HepG2 (cell line): Measurements from ENCODE around the gene MTHFSD. TPM values are rescaled to one million over a fixed set of nuclear protein-coding genes. Genes with fewer than 3 reads are reported as not detected.

Source experiments
- HNRNPLL ChIP-seq: fragments of 200-400 bp; formaldehyde crosslinking; IDR thresholded peaks from 2 replicates; pipeline ENCODE4 v1.6.1; 2017; ENCODE audit warnings: mild to moderate bottlenecking, low read depth, low read length; ENCODE audit not compliant: poor library complexity, severe bottlenecking
- HOMEZ ChIP-seq: IDR thresholded peaks from 2 replicates; pipeline ENCODE4 v1.6.1; 2016; ENCODE audit warnings: low read depth
- KLF16 ChIP-seq, 2 experiments: sonication (generic) in 1 of 2; formaldehyde crosslinking in 1 of 2; IDR thresholded peaks; 2 replicates each; pipeline versions ENCODE4 v1.6.1 to v1.8.0; 2016 to 2023; ENCODE audit warnings: missing genetic modification reagents in 2 of 2, missing compliant biosample characterization in 1 of 2
- MXD4 ChIP-seq: IDR thresholded peaks from 2 replicates; pipeline ENCODE4 v1.6.1; 2016; ENCODE audit warnings: mild to moderate bottlenecking, missing biosample characterization, missing genetic modification reagents
- NAIF1 ChIP-seq: sonication (generic); formaldehyde crosslinking; IDR thresholded peaks from 2 replicates; pipeline ENCODE4 v1.5.0; 2020; ENCODE audit warnings: mild to moderate bottlenecking, missing genetic modification reagents, borderline replicate concordance
- POGZ ChIP-seq: sonication (generic); formaldehyde crosslinking; IDR thresholded peaks from 2 replicates; pipeline ENCODE4 v1.4.0; 2020; ENCODE audit warnings: mild to moderate bottlenecking, missing genetic modification reagents
- PTBP1 ChIP-seq: fragments of 200-400 bp; formaldehyde crosslinking; IDR thresholded peaks from 2 replicates; pipeline ENCODE4 v1.6.1; 2018; ENCODE audit warnings: low read length, low read depth; ENCODE audit not compliant: poor library complexity, severe bottlenecking
- RAD51 ChIP-seq: fragments of 450-650 bp; IDR thresholded peaks from 2 replicates; pipeline ENCODE4 v1.6.1; 2016; ENCODE audit warnings: borderline replicate concordance
- TCF7L2 ChIP-seq: IDR thresholded peaks from 2 replicates; pipeline ENCODE4 v1.6.1; 2011; ENCODE audit warnings: mild to moderate bottlenecking, low read depth, low read length, moderate library complexity
- TEAD2 ChIP-seq: sonication (generic); formaldehyde crosslinking; IDR thresholded peaks from 2 replicates; pipeline ENCODE4 v1.9.0; 2021; ENCODE audit warnings: missing genetic modification reagents
- XBP1 ChIP-seq: sonication (generic); formaldehyde crosslinking; IDR thresholded peaks from 2 replicates; pipeline ENCODE4 v1.5.0; 2020; ENCODE audit warnings: missing genetic modification reagents
- ZFP36L2 ChIP-seq: sonication (generic); formaldehyde crosslinking; IDR thresholded peaks from 2 replicates; pipeline ENCODE4 v1.4.0; 2020; ENCODE audit warnings: missing genetic modification reagents
- ZNF543 ChIP-seq: sonication (generic); formaldehyde crosslinking; IDR thresholded peaks from 2 replicates; pipeline ENCODE4 v1.4.0; 2020; ENCODE audit warnings: mild to moderate bottlenecking, missing genetic modification reagents
- ZNF720 ChIP-seq: sonication (generic); formaldehyde crosslinking; IDR thresholded peaks from 2 replicates; pipeline ENCODE4 v1.4.0; 2020; ENCODE audit warnings: missing genetic modification reagents
- ZNF75D ChIP-seq: sonication (generic); formaldehyde crosslinking; IDR thresholded peaks from 2 replicates; pipeline ENCODE4 v1.8.1; 2023; ENCODE audit warnings: missing genetic modification reagents, mild to moderate bottlenecking, borderline replicate concordance
- ZNF891 ChIP-seq: sonication (generic); formaldehyde crosslinking; IDR thresholded peaks from 2 replicates; pipeline ENCODE4 v1.5.0; 2020; ENCODE audit warnings: mild to moderate bottlenecking, missing genetic modification reagents
- polyA plus RNA-seq, 8 experiments: library from polyadenylated mRNA; depleted of rRNA in 3 of 8; stranded (reverse) in 7 of 8; unstranded in 1 of 8; fragments of >200 nt; fragmentation: Illumina TruSeq in 4 of 8; extraction: Trizol in 4 of 8; gene quantifications; 2 replicates each; pipeline versions ENCODE4 v1.2.1 to v1.2.3, GENCODE V29; 2011 to 2016; ENCODE audit warnings: low read depth in 4 of 8, missing spikeins in 1 of 8, mixed read lengths in 1 of 8; ENCODE audit not compliant: insufficient read depth in 1 of 8
- total RNA-seq, 5 experiments: library from RNA; depleted of rRNA; stranded (reverse); fragments of >200 nt; fragmentation: Illumina TruSeq; extraction: Trizol; gene quantifications; 2 replicates each; pipeline ENCODE4 v1.2.3, GENCODE V29; 2016; ENCODE audit warnings: low read depth in 1 of 5
- TF ChIP-seq, protein P1 (sequence below): IDR thresholded peaks from 2 replicates; pipeline ENCODE4 v1.6.1; 2016; ENCODE audit warnings: control low read depth
- TF ChIP-seq, protein P2 (sequence below): sonication (generic); formaldehyde crosslinking; IDR thresholded peaks from 2 replicates; pipeline ENCODE4 v1.5.0; 2020; ENCODE audit warnings: mild to moderate bottlenecking, missing genetic modification reagents
- TF ChIP-seq, protein P3 (sequence below): IDR thresholded peaks from 2 replicates; pipeline ENCODE4 v1.6.1; 2012; ENCODE audit warnings: low read depth, low read length, improper control_type of control experiment

MTHFSD gene
- total and polyA plus RNA-seq, 2 of the 13 experiments (the other 11 are each of a cell fraction or from before 2014, with no cell fraction given): 14.2 to 16.3 TPM

DNA sequence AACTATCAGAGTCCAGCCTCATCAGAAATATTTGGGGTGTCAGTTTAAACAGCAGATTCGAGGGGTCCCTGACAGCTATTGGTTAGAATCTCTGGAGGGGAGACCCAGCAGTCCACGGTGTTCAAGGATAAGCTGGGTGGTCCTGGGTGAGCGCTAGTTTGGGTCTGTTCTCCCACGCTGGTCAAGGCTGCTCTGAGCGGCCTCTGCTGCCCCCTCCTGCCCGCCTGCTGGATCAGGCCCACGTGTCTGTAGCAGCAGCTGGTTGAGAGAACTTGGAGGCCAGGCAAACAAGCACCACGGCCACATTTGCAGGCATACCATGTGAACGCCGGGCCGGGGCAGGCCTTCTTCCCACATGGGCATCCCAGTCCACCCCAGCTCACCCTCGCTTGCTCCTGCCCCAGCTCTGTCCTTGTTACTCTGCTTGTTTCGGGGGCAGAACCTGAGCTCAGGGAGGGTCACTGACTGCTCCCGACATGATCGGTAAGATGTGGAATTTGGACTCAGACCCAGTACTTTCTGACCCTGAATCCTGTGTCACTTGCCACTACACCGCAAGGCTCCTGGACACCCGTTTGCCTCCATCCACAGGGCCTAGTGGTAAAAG is 37.3 kb downstream of the MTHFSD start (continued):
- no peak for TF ChIP-seq NAIF1
- TF ChIP-seq MXD4 (CRISPR knock-in tag): no peak
- no peak for TF ChIP-seq ZNF543 (CRISPR knock-in tag)
- no peak for TF ChIP-seq ZNF891 (CRISPR knock-in tag)
- TF ChIP-seq HNRNPLL: no peak
- TF ChIP-seq ZFP36L2: no peak
- TF ChIP-seq XBP1 (CRISPR knock-in tag): no peak
- TF ChIP-seq PTBP1: no peak
- TF ChIP-seq RAD51: no peak
- TF ChIP-seq TEAD2 (CRISPR knock-in tag): no peak
- no peak for TF ChIP-seq HOMEZ (CRISPR knock-in tag)
- no peak for TF ChIP-seq TCF7L2
- TF ChIP-seq, protein P1, sequence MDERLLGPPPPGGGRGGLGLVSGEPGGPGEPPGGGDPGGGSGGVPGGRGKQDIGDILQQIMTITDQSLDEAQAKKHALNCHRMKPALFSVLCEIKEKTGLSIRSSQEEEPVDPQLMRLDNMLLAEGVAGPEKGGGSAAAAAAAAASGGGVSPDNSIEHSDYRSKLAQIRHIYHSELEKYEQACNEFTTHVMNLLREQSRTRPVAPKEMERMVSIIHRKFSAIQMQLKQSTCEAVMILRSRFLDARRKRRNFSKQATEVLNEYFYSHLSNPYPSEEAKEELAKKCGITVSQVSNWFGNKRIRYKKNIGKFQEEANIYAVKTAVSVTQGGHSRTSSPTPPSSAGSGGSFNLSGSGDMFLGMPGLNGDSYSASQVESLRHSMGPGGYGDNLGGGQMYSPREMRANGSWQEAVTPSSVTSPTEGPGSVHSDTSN (CRISPR knock-in tag): no peak
- TF ChIP-seq, protein P2, sequence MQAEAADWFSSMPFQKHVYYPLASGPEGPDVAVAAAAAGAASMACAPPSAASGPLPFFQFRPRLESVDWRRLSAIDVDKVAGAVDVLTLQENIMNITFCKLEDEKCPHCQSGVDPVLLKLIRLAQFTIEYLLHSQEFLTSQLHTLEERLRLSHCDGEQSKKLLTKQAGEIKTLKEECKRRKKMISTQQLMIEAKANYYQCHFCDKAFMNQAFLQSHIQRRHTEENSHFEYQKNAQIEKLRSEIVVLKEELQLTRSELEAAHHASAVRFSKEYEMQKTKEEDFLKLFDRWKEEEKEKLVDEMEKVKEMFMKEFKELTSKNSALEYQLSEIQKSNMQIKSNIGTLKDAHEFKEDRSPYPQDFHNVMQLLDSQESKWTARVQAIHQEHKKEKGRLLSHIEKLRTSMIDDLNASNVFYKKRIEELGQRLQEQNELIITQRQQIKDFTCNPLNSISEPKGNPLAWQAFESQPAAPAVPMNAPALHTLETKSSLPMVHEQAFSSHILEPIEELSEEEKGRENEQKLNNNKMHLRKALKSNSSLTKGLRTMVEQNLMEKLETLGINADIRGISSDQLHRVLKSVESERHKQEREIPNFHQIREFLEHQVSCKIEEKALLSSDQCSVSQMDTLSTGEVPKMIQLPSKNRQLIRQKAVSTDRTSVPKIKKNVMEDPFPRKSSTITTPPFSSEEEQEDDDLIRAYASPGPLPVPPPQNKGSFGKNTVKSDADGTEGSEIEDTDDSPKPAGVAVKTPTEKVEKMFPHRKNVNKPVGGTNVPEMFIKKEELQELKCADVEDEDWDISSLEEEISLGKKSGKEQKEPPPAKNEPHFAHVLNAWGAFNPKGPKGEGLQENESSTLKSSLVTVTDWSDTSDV (CRISPR knock-in tag): no peak
- TF ChIP-seq POGZ (CRISPR knock-in tag): no peak
- TF ChIP-seq ZNF75D: no peak
- TF ChIP-seq ZNF720 (CRISPR knock-in tag): no peak
- TF ChIP-seq, protein P3, sequence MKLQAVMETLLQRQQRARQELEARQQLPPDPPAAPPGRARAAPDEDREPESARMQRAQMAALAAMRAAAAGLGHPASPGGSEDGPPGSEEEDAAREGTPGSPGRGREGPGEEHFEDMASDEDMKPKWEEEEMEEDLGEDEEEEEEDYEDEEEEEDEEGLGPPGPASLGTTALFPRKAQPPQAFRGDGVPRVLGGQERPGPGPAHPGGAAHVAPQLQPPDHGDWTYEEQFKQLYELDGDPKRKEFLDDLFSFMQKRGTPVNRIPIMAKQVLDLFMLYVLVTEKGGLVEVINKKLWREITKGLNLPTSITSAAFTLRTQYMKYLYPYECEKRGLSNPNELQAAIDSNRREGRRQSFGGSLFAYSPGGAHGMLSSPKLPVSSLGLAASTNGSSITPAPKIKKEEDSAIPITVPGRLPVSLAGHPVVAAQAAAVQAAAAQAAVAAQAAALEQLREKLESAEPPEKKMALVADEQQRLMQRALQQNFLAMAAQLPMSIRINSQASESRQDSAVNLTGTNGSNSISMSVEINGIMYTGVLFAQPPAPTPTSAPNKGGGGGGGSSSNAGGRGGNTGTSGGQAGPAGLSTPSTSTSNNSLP: no peak
- no peak for TF ChIP-seq KLF16 (CRISPR knock-in tag; IDR thresholded peaks at IDR 0.05)
